Fibroblast of lung (primary cell): Measurements from ENCODE around the gene FGD2.

Experiments
- EZH2 ChIP-seq: IDR thresholded peaks from 2 replicates; pipeline ENCODE4 v1.5.1; 2012; ENCODE audit warnings: low read length, control low read depth, mild to moderate bottlenecking; ENCODE audit errors: missing control alignments
- TF ChIP-seq, protein P1 (sequence below), 2 donors: IDR thresholded peaks in 1 of 2; conservative IDR thresholded peaks in 1 of 2; 1 replicate in 1 of 2; 2 replicates in 1 of 2; pipeline ENCODE4 v1.5.1; 2011 to 2012; ENCODE audit warnings: low read length in 2 of 2, control low read depth in 1 of 2, inconsistent platforms in 1 of 2, low read depth in 1 of 2, mild to moderate bottlenecking in 1 of 2

DNA sequence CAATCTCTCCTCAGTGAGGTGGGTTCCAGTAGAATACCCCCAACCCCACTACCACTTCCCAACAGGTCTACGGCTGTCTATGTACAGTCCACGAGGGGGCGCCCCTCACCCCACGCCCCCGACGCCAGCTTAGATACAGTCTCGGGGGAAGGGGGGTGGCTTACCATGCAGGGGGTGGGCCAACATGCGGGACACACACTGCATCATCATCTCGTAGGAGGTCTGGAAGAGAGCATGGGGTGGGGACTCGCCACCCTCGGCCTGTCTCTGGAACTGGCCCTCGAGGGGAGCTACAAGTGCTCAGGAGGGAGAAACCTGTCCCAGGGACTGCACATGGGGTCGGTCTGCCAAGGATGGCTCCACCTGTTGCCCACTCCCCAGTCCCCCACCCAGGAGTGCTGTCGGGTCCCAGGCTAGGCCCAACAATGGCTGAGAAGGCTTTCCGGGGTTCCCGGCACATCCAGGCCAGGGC is 27.9 kb upstream of the FGD2 start:
- TF ChIP-seq, protein P1, sequence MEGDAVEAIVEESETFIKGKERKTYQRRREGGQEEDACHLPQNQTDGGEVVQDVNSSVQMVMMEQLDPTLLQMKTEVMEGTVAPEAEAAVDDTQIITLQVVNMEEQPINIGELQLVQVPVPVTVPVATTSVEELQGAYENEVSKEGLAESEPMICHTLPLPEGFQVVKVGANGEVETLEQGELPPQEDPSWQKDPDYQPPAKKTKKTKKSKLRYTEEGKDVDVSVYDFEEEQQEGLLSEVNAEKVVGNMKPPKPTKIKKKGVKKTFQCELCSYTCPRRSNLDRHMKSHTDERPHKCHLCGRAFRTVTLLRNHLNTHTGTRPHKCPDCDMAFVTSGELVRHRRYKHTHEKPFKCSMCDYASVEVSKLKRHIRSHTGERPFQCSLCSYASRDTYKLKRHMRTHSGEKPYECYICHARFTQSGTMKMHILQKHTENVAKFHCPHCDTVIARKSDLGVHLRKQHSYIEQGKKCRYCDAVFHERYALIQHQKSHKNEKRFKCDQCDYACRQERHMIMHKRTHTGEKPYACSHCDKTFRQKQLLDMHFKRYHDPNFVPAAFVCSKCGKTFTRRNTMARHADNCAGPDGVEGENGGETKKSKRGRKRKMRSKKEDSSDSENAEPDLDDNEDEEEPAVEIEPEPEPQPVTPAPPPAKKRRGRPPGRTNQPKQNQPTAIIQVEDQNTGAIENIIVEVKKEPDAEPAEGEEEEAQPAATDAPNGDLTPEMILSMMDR (conservative IDR thresholded peaks at IDR 0.05 in 1 of 2, IDR thresholded peaks at IDR 0.05 in 1 of 2; ENCODE audit: low read depth in 1 of 2, low read length in 2 of 2), result peak; percentile 25 to 38
- no peak for TF ChIP-seq EZH2
